Measurements from ENCODE around the gene PTPRN2.

The PTPRN2 gene

GRCh38 chr7:157926521-157927150 lies 661.0 kb downstream of the PTPRN2 start:
- TF ChIP-seq CTCF (IDR thresholded peaks at IDR 0.05; ENCODE audit: extremely low read depth, insufficient read depth, missing control alignments), result no peak
- DNase-seq (ENCODE audit: low spot score), result no peak
- in situ Hi-C loops (cut with MboI; ENCODE audit: low pct_unique_long_range_greater_than_20kb, low sequenced_read_pairs, unreplicated experiment), result no loop called here

- in situ Hi-C loops (cut with MboI; ENCODE audit: low pct_unique_long_range_greater_than_20kb, low sequenced_read_pairs, unreplicated experiment), result no loop called here
- no peak for DNase-seq (ENCODE audit: low spot score)
- no peak for TF ChIP-seq CTCF (IDR thresholded peaks at IDR 0.05; ENCODE audit: extremely low read depth, insufficient read depth, missing control alignments)
Measured at GRCh38 chr7:157926107-157926506, 661.5 kb downstream of the PTPRN2 start.

GRCh38 chr7:157925383-157925875 lies 662.2 kb downstream of the PTPRN2 start:
- TF ChIP-seq CTCF (IDR thresholded peaks at IDR 0.05; ENCODE audit: extremely low read depth, insufficient read depth, missing control alignments), result no peak
- no peak for DNase-seq (ENCODE audit: low spot score)
- in situ Hi-C loops (cut with MboI; ENCODE audit: low pct_unique_long_range_greater_than_20kb, low sequenced_read_pairs, unreplicated experiment), result no loop called here

GRCh38 chr7:157923903-157924630 lies 663.6 kb downstream of the PTPRN2 start:
- TF ChIP-seq CTCF (IDR thresholded peaks at IDR 0.05; ENCODE audit: extremely low read depth, insufficient read depth, missing control alignments), result no peak
- in situ Hi-C loops (cut with MboI; ENCODE audit: low pct_unique_long_range_greater_than_20kb, low sequenced_read_pairs, unreplicated experiment), result no loop called here
- no peak for DNase-seq (ENCODE audit: low spot score)

- no peak for DNase-seq (ENCODE audit: low spot score)
- in situ Hi-C loops (cut with MboI; ENCODE audit: low pct_unique_long_range_greater_than_20kb, low sequenced_read_pairs, unreplicated experiment), result no loop called here
- no peak for TF ChIP-seq CTCF (IDR thresholded peaks at IDR 0.05; ENCODE audit: extremely low read depth, insufficient read depth, missing control alignments)
Measured at GRCh38 chr7:157922576-157922975, 665.0 kb downstream of the PTPRN2 start.

- in situ Hi-C loops (cut with MboI; ENCODE audit: low pct_unique_long_range_greater_than_20kb, low sequenced_read_pairs, unreplicated experiment), result no loop called here
- DNase-seq (ENCODE audit: low spot score), result no peak
- TF ChIP-seq CTCF (IDR thresholded peaks at IDR 0.05; ENCODE audit: extremely low read depth, insufficient read depth, missing control alignments), result no peak
Measured at GRCh38 chr7:157918326-157919080, 669.1 kb downstream of the PTPRN2 start.
